GM18499 (cell line): ENCODE results near the gene AVEN.
"Not testable (repeated sequence)": the region's sequence is repeated elsewhere in the genome, so short reads cannot be mapped to it uniquely, and the experiment has no call there.

Source experiments
- ATAC-seq: cut with Tn5 transposase; IDR thresholded peaks from one replicate; pipeline ENCODE4 v1.9.1; 2021; ENCODE audit warnings: moderate number of reproducible peaks; ENCODE audit not compliant: insufficient read depth, unreplicated experiment

AVEN gene

GRCh38 chr15:33819499-33819898 lies 219.5 kb downstream of the AVEN start:
- ATAC-seq = not testable (repeated sequence)
